ENCODE data around the gene SEC14L3.

GRCh38 chr22:30479981-30480380, 8.2 kb upstream of the SEC14L3 start:
- TF ChIP-seq CTCF (tag by site-specific recombination; IDR thresholded peaks at IDR 0.05) = no peak
- TF ChIP-seq YY1 (tag by site-specific recombination; IDR thresholded peaks at IDR 0.05) = no peak
- TF ChIP-seq, protein P1, sequence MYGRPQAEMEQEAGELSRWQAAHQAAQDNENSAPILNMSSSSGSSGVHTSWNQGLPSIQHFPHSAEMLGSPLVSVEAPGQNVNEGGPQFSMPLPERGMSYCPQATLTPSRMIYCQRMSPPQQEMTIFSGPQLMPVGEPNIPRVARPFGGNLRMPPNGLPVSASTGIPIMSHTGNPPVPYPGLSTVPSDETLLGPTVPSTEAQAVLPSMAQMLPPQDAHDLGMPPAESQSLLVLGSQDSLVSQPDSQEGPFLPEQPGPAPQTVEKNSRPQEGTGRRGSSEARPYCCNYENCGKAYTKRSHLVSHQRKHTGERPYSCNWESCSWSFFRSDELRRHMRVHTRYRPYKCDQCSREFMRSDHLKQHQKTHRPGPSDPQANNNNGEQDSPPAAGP (tag by site-specific recombination; IDR thresholded peaks at IDR 0.05) = no peak
- no peak for TF ChIP-seq ZNF433 (tag by site-specific recombination; IDR thresholded peaks at IDR 0.05; ENCODE audit: low read depth)
- TF ChIP-seq, protein P2, sequence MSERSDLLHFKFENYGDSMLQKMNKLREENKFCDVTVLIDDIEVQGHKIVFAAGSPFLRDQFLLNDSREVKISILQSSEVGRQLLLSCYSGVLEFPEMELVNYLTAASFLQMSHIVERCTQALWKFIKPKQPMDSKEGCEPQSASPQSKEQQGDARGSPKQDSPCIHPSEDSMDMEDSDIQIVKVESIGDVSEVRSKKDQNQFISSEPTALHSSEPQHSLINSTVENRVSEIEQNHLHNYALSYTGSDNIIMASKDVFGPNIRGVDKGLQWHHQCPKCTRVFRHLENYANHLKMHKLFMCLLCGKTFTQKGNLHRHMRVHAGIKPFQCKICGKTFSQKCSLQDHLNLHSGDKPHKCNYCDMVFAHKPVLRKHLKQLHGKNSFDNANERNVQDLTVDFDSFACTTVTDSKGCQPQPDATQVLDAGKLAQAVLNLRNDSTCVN (tag by site-specific recombination; optimal IDR thresholded peaks at IDR 0.05) = no peak
